ENCODE results near the gene HTRA1.
A peak's percentile ranks its signal among the peaks of the same experiment; 100 is the strongest.

Gene HTRA1

DNA sequence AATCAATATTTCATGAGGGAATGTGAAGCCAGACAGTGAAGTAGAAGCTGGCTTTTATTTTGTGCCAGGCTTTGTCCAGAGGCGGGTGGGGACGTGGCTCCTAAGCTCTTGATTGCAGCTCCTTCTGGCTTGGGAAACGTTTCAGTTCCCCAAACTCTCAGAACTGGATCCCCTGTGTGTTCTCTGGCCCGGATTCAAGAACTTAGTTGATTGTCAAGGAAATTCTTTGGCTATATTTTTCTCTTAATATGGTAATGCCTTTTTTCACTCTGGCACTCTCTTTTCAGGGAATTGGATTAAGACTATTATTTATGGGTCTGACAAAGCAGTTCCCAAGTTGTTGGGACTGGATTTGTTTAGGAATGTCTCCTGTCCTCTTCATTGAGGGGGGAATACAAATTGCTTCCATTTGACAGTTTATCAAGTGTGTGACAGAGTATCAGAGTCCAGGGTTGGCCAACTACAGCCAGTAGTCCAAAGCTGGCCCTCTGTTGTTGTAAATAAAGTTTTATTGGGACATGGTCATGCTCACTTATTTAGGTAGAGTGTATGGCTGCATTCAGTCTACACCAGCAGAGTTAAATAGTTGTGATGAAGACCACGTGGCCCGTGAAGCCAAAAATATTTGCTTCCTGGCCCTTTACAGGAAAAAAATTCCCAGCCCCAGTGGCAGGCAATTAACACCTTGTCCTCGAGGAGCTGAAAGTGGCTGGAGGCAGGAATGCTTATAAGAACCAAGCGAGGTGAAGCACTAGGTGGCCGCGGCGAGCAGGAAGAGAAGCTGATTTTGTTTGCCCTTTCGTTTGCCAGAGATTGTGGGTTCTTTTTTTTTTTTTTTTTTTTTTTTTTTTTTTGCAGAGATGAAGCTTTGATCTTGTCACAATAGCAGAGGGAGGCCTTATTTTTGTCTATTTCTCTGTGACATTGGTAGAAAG is 34.3 kb downstream of the HTRA1 start:
- no peak for DNase-seq (ENCODE audit: low spot score)

- DNase-seq (ENCODE audit: low spot score) = no peak
Observed at GRCh38 chr10:122497241-122497640, 35.9 kb downstream of the HTRA1 start.

- DNase-seq (ENCODE audit: low spot score) = no peak
Observed at GRCh38 chr10:122498521-122498920, 37.2 kb downstream of the HTRA1 start.

DNA sequence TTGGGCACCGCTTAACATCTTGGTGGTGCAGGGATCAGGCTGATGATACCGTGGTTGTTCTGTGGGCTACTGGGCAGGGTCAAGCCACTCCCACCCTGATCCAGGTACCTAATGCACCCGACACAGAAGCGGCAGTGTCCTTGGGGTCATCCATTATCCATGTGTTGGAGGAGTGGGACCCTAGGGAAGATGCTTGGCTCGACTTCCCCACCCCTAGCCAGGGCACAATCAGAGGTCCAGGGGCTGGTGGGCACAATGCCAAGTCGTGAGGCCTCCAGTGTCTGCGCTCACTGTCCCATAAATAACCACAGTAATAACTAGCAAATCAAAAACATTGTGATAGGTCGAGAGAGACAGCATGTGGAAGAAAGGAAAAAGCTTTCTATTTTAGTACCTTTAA is 37.7 kb downstream of the HTRA1 start:
- no peak for DNase-seq (ENCODE audit: low spot score)

DNA sequence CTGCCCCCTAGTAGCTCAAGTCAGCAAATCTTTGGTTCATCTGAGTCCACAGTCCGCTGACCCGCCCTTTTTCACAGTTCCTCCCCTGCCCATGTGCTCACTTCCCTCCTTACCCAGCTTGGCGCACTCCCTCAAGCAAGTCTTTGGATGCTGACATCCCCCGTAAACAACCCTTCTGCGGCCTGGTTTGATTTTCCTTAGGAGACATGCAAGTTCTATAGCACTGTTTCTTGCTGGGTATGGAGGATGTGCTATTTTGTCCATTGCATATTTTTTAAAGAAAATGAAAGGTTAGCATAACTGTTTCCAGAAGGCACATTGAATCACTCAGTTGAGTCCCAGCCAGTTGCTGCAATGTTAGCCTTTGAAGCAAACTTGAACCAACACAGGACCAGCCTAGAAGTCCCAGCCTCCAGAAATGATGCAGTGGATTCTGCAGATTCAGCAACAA is 38.2 kb downstream of the HTRA1 start:
- no peak for DNase-seq (ENCODE audit: low spot score)

DNA sequence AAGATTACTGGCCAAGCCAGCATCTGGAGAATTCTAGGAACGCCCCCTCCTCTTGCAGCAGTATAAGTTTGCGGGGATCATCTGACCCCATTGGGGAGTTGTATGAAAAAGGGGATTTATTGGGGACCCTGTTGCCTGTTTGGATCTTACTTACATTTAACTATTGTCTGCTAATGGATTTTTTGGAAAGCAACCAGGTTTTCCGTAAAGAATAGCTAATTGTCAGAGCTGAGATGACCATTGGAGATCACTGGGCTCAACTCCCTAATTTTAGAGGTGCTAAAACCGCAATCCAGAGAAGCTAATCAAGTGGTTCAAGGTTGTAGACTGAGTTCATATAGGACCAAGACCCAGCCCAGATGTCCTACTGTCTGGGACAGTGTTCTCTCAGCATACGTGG is 38.8 kb downstream of the HTRA1 start:
- DNase-seq (ENCODE audit: low spot score) = no peak

GRCh38 chr10:122500726-122501125 is 39.4 kb downstream of the HTRA1 start:
- DNase-seq (ENCODE audit: low spot score) = no peak

DNA sequence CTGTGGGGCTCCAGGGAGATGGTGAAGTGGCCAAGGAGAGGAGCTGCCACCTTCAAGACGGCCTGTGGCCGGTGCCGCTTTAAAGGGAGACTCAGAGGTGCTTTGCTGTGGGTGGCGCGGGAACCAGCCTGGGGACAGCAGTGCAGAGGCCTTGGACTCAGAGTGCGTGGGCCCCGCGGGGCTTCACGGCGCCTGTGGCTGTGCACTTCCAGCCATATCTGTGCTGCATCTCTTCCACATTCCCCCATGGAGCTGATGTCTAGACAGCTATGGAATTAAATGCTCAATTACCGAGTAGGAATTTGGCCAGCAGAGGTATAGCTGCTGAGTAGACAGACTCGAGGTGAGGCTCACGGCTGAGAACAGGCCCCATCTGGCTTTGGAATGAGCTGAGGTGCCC is 41.7 kb downstream of the HTRA1 start:
- no peak for DNase-seq (ENCODE audit: low spot score)

DNA sequence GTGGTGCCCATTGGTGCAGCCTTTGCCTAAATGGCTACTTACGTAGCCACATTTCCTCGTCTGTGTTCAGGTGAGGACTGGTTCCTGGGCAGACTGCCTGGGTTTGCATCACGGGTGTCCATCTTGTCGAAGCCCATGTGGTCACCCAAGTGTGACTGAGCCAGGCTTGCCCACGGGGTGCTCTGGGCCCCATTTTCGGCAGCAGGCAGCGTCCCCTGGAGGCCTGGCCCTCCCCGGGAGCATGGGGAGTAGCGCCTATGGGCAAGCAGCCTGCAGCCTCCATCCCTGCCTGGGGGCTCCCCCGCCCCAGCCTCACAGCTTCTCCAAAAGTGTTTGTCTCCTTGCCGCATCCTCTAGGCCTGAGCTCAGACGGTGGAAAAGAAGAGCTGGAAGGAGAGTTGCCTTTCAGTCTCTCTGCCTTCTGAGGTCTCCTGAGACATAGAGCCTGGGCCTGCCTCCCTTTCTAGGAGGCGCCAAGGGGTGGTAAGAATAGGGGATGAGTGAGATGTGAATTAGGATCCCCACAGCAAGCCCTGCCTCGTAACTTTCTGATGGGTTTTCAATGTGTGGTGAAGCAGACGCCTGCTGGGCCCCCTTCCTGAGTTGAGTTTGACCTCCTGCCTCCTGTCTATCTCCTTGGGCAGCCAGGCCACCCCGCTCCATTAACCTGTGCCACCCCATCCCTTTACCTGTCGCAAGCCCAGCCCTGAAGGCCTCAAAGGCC is 42.7 kb downstream of the HTRA1 start:
- DNase-seq (ENCODE audit: low spot score) = no peak

DNA sequence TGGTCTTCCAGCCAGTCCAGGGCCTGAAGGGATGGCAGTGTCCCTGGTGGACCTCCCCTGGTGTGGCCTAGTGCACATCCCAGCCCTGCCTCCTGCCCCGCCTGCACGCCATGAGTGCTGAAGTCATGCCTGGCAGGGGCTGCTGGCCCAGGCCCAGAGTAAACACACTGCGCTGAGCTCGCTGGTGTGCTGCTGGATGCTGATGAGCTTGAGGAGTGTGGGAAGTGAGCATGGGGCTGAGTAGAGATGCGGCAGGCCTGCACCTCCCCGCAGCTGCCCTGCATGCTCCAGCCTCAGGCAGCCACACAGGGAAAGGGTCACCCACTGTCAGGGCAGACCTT is 43.2 kb downstream of the HTRA1 start:
- DNase-seq (ENCODE audit: low spot score) = peak; percentile 9

- DNase-seq (ENCODE audit: low spot score) = no peak
Observed at GRCh38 chr10:122505011-122505410, 43.7 kb downstream of the HTRA1 start.

- no peak for DNase-seq (ENCODE audit: low spot score)
Observed at GRCh38 chr10:122505885-122506645, 44.7 kb downstream of the HTRA1 start.

DNA sequence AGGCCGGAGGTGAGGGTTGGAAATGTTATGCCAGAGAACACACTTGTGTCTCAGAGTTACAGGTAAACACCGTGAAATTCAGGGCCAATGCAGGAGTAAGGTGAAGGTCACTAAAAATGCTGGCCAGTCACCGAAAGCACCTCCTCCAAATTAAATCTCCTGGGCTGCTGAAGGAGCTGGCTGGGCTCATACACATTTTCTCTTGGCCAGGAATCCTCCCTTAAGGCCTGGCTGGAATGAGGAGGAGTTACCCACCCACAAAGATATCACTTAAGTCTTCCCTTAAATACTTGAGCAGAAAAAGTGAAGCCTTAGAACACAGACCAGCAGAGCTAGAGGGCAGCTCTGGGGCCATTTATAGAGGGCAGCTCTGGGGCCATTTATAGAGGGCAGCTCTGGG is 46.3 kb downstream of the HTRA1 start:
- DNase-seq (ENCODE audit: low spot score) = no peak

- no peak for DNase-seq (ENCODE audit: low spot score)
Observed at GRCh38 chr10:122508021-122508420, 46.7 kb downstream of the HTRA1 start.

GRCh38 chr10:122509323-122509722 is 48.0 kb downstream of the HTRA1 start:
- no peak for DNase-seq (ENCODE audit: low spot score)

DNA sequence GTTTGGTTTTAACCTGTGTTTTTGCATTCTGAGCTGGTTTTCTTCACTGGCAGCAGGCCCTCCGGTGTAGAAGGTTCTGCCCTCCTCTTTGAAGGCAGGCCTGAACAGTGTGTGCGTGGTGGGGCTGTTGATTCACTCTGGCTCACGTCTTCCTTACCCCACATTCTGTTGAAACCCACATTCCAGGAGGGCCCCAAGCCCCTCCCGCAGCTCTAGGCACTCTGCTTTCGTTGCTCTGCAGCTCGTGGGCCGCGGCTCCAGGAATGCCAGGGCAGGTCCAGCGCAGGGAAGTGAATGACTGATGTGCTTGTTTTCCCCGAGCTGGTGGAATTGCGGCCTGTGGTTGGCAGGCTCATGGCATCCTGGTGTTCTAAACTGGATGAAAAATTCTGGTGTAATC is 49.0 kb downstream of the HTRA1 start:
- DNase-seq (ENCODE audit: low spot score) = no peak

DNA sequence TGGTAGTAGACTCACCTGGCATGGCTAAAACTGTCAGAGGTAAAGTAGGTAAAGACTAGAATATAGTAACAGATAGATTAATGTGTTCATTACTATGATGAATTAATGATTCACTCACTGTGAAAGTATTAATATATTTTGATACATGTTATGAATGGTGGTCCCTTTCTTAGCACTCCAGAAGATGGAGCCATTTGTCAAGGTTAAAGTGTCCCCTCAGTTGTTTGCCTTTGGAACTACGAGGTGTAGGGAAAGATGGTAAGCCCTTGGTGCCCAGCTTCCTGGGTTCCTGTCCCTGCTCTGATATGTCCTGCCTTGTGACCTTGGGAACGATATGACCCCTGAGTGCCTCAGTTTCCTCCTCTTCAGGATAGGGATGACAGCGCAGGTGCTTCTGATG is 49.4 kb downstream of the HTRA1 start:
- DNase-seq (ENCODE audit: low spot score) = no peak

GRCh38 chr10:122513053-122513452 is 51.7 kb downstream of the HTRA1 start:
- no peak for DNase-seq (ENCODE audit: low spot score)

- DNase-seq (ENCODE audit: low spot score) = no peak
Observed at GRCh38 chr10:122514045-122514840, 52.9 kb downstream of the HTRA1 start.

GRCh38 chr10:122515022-122515424 is 53.7 kb downstream of the HTRA1 start:
- DNase-seq (ENCODE audit: low spot score) = no peak

- no peak for DNase-seq (ENCODE audit: low spot score)
Observed at GRCh38 chr10:122515588-122516231, 54.4 kb downstream of the HTRA1 start.
